Gastroesophageal sphincter (tissue), 4 donors: Measurements from ENCODE around the gene SPDYE1. TPM values are rescaled to one million over a fixed set of nuclear protein-coding genes. Genes with fewer than 3 reads are reported as not detected.

Source experiments
- ATAC-seq: fragments of 150-250 bp; one replicate; pipeline ENCODE4 v1.9.1; 2016; ENCODE audit warnings: mild to moderate bottlenecking, moderate library complexity
- H3K27ac ChIP-seq, 4 donors: fragments of 200-600 bp; sonication (generic) in 3 of 4; 1 replicate in 3 of 4; 2 replicates in 1 of 4; pipeline ENCODE4 v1.5.1; 2016 to 2019
- H3K27me3 ChIP-seq: fragments of 200-600 bp; sonication (generic); one replicate; pipeline ENCODE4 v1.5.1; 2019
- H3K36me3 ChIP-seq, 2 donors: fragments of 200-600 bp; sonication (generic); one replicate each; pipeline ENCODE4 v1.5.1; 2019; ENCODE audit warnings: control low read depth in 1 of 2
- H3K4me1 ChIP-seq, 3 donors: fragments of 200-600 bp; sonication (generic); 1 replicate in 2 of 3; 2 replicates in 1 of 3; pipeline ENCODE4 v1.5.1; 2016 to 2019; ENCODE audit warnings: control low read depth in 2 of 3
- H3K4me3 ChIP-seq, 2 donors: fragments of 200-600 bp; sonication (generic); one replicate each; pipeline ENCODE4 v1.5.1; 2019; ENCODE audit warnings: mild to moderate bottlenecking in 1 of 2, moderate library complexity in 1 of 2
- H3K9me3 ChIP-seq, 3 donors: fragments of 200-600 bp; sonication (generic); one replicate each; pipeline ENCODE4 v1.5.1; 2017 to 2019; ENCODE audit warnings: control low read depth in 2 of 3
- CTCF ChIP-seq, 4 experiments: fragments of 200-600 bp in 2 of 4; fragments of 450-650 bp in 2 of 4; sonication (generic) in 1 of 4; IDR thresholded peaks; one replicate each; pipeline ENCODE4 v1.5.1; 2017 to 2019; ENCODE audit warnings: antibody characterized with exemption in 4 of 4, mild to moderate bottlenecking in 2 of 4, moderate library complexity in 2 of 4
- EP300 ChIP-seq: sonication (generic); formaldehyde crosslinking; IDR thresholded peaks from one replicate; pipeline ENCODE4 v1.6.1; 2017; ENCODE audit warnings: antibody characterized with exemption, mild to moderate bottlenecking
- POLR2A ChIP-seq, 2 donors: fragments of 450-650 bp; IDR thresholded peaks; one replicate each; pipeline ENCODE4 v1.6.1; 2017; ENCODE audit warnings: antibody characterized with exemption in 2 of 2, mild to moderate bottlenecking in 2 of 2, moderate library complexity in 1 of 2
- POLR2AphosphoS5 ChIP-seq: sonication (generic); formaldehyde crosslinking; IDR thresholded peaks from one replicate; pipeline ENCODE4 v1.6.1; 2017; ENCODE audit warnings: antibody characterized with exemption
- WGBS, 2 donors: methylation state at CpG; one replicate each; pipeline ENCODE4 v1.1.5; 2018; ENCODE audit warnings: low coverage in 1 of 2; 5-methylcytosine and 5-hydroxymethylcytosine counted together
- total RNA-seq, 4 donors: library from RNA; depleted of rRNA; stranded (reverse); fragments of >200 nt; gene quantifications; one replicate each; pipeline ENCODE4 v1.1.0, GENCODE V29; 2016

SPDYE1 gene
- total RNA-seq, 4 donors from 2014 or later, result not detected

GRCh38 chr7:44059219-44060090, 61.8 kb downstream of the SPDYE1 start:
- ATAC-seq, result no peak
- peaks cover 0 to 22% (median 2%) of the 10 kb centered on the region in 3 donors for H3K4me1 ChIP-seq
- H3K9me3 ChIP-seq, result no peaks in the 10 kb centered on the region
- WGBS, 2 donors, result no CpG with 5 or more reads among the region's 14 CpGs
- no peak for TF ChIP-seq EP300
- TF ChIP-seq CTCF (IDR thresholded peaks at IDR 0.05), result no peak
- no peak for TF ChIP-seq POLR2A (IDR thresholded peaks at IDR 0.05)
- no peak for TF ChIP-seq POLR2AphosphoS5
- no peak overlapping the region for H3K27ac ChIP-seq
- no peak overlapping the region for H3K4me3 ChIP-seq
- no peaks in the 10 kb centered on the region for H3K27me3 ChIP-seq
- peaks cover 0 to 81% of the 10 kb centered on the region in 2 donors for H3K36me3 ChIP-seq

Other genes starting within 250 kb of the SPDYE1 start
- 100 to 1,000 TPM in 2 of 4 donors, 10 to 100 TPM in 2; 65.6 to 113 (median 92.6) TPM for gene BLVRA, start 239.2 kb upstream of the SPDYE1 start, total RNA-seq
- gene MRPS24, start 128.4 kb upstream of the SPDYE1 start, total RNA-seq, result 100 to 1,000 TPM in 1 of 4 donors, 10 to 100 TPM in 3; 64.2 to 147 (median 81.5) TPM
- 10 to 100 TPM; 33.4 to 47.9 (median 39.2) TPM for gene URGCP, start 91.3 kb upstream of the SPDYE1 start, total RNA-seq
- gene UBE2D4, start 71.5 kb upstream of the SPDYE1 start, total RNA-seq, result 10 to 100 TPM; 22.7 to 38.3 (median 28.5) TPM
- 100 to 1,000 TPM in 3 of 4 donors, 10 to 100 TPM in 1; 92.2 to 132 (median 124) TPM for gene DBNL, start 46.8 kb downstream of the SPDYE1 start, total RNA-seq
- gene PGAM2, start 67.7 kb downstream of the SPDYE1 start, total RNA-seq, result 1 to 10 TPM in 2 of 4 donors, not detected in 2; 3.2 to 3.9 TPM
- gene POLM, start 84.6 kb downstream of the SPDYE1 start, total RNA-seq, result 10 to 100 TPM; 28.1 to 55.1 (median 32.4) TPM
- gene AEBP1, start 106.4 kb downstream of the SPDYE1 start, total RNA-seq, result 100 to 1,000 TPM; 101 to 248 (median 171) TPM
- gene POLD2, start 125.7 kb downstream of the SPDYE1 start, total RNA-seq, result 10 to 100 TPM; 45.3 to 52.6 (median 50.8) TPM
- gene MYL7, start 143.4 kb downstream of the SPDYE1 start, total RNA-seq, result not detected
- gene GCK, start 191.5 kb downstream of the SPDYE1 start, total RNA-seq, result 1 to 10 TPM in 1 of 4 donors, under 1 TPM in 2, not detected in 1; 0.31 to 4.2 (median 0.54) TPM
- gene YKT6, start 203.1 kb downstream of the SPDYE1 start, total RNA-seq, result 10 to 100 TPM; 50.2 to 79.2 (median 64.1) TPM